Spinal cord (tissue), 10 donors: ENCODE measurements around the gene PARVG. TPM values are rescaled to one million over a fixed set of nuclear protein-coding genes. Genes with fewer than 3 reads are reported as not detected.

Experiments
- DNase-seq, 6 donors: peaks; one replicate each; pipeline versions ENCODE4 v3.0.0 to v3.0.0-alpha.2; 2013 to 2015; ENCODE audit warnings: low spot score in 6 of 6, low read depth in 4 of 6
- H3K27ac ChIP-seq: one replicate; pipeline ENCODE4 v1.5.1; 2013; ENCODE audit warnings: low read depth, low read length, control low read depth
- H3K27me3 ChIP-seq: one replicate; pipeline ENCODE4 v1.6.1; 2013; ENCODE audit warnings: low read length; ENCODE audit not compliant: control insufficient read depth, insufficient read depth
- H3K36me3 ChIP-seq: one replicate; pipeline ENCODE4 v1.6.1; 2013; ENCODE audit warnings: low read length; ENCODE audit not compliant: control insufficient read depth, insufficient read depth
- H3K4me1 ChIP-seq: one replicate; pipeline ENCODE4 v1.6.1; 2013; ENCODE audit warnings: low read length; ENCODE audit not compliant: control insufficient read depth, insufficient read depth
- H3K4me3 ChIP-seq: one replicate; pipeline ENCODE4 v1.5.1; 2013; ENCODE audit warnings: low read depth, low read length, control low read depth
- H3K9me3 ChIP-seq: one replicate; pipeline ENCODE4 v1.6.1; 2013; ENCODE audit warnings: low read length; ENCODE audit not compliant: control insufficient read depth, insufficient read depth
- WGBS: methylation state at CpG from one replicate; pipeline ENCODE4 v1.1.5; 2013; ENCODE audit warnings: missing lambda C conversion rate; ENCODE audit not compliant: insufficient coverage; 5-methylcytosine and 5-hydroxymethylcytosine counted together
- polyA plus RNA-seq, 2 donors: library from polyadenylated mRNA; unstranded; fragments of 120-200 nt; gene quantifications; one replicate each; pipeline ENCODE4 v1.2.1, GENCODE V29; 2013; ENCODE audit not compliant: insufficient read length in 2 of 2
- total RNA-seq, 2 donors: library from RNA; depleted of rRNA in 1 of 2; stranded (reverse); fragments of 120-200 nt in 1 of 2; fragments of >200 nt in 1 of 2; gene quantifications; one replicate each; pipeline versions ENCODE4 v1.2.3 to v1.2.4, GENCODE V29; 2013 to 2014
- donor health status: healthy.

The PARVG gene
- total and polyA plus RNA-seq, 4 donors = 5.8 to 7.3 (median 6.5) TPM

DNA sequence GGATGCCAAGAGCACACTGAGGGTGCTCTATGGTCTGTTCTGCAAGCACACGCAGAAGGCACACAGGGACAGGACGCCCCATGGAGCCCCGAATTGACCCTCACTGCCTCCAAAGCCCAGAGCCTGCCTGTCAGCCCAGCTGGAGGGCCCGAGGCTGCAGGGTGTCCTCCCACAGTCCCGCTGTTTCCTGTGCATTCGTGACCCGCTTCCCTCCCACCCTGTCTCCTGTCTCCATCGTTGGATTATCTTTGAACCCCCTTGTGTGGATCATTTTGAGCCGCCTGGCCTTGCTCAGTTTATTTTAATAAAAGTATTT is 25.6 kb downstream of the PARVG start:
- Histone ChIP-seq H3K4me3 (no peak overlapping the region), H3K4me1 (peaks cover 9% of the 10 kb centered on the region), H3K9me3 (no peaks in the 10 kb centered on the region), H3K36me3 (peaks cover 3% of the 10 kb centered on the region), H3K27me3 (no peaks in the 10 kb centered on the region), H3K27ac (no peak overlapping the region)
- no peak for DNase-seq
- 74% methylated on average over 4 of the region's 9 CpGs for WGBS

DNA sequence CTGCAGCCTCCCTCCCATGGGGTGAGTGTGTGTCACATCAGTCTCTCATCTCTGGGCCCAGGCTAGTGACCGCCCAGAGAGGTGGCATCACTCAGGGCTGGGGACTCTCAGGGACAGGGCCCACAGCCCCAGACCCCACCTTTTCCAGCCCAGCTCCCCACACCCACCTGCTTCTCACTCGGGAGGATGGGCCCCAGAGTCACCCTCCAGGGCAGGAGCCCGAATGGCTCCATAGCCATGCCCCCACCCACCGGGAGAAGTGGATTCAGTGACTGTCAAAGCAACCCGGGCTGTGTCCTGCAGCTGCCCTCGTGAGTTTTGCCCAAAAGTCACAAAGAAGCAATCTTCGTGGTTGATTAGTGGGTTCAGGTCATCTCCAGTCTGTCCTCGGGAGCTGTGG is 26.0 kb downstream of the PARVG start:
- peaks cover 5% of the 10 kb centered on the region for H3K4me1 ChIP-seq
- H3K9me3 ChIP-seq = no peaks in the 10 kb centered on the region
- H3K27me3 ChIP-seq = no peaks in the 10 kb centered on the region
- H3K27ac ChIP-seq = no peak overlapping the region
- peaks cover 3% of the 10 kb centered on the region for H3K36me3 ChIP-seq
- WGBS = 66% methylated on average over 8 of the region's 8 CpGs
- no peak overlapping the region for H3K4me3 ChIP-seq
- no peak for DNase-seq

DNA sequence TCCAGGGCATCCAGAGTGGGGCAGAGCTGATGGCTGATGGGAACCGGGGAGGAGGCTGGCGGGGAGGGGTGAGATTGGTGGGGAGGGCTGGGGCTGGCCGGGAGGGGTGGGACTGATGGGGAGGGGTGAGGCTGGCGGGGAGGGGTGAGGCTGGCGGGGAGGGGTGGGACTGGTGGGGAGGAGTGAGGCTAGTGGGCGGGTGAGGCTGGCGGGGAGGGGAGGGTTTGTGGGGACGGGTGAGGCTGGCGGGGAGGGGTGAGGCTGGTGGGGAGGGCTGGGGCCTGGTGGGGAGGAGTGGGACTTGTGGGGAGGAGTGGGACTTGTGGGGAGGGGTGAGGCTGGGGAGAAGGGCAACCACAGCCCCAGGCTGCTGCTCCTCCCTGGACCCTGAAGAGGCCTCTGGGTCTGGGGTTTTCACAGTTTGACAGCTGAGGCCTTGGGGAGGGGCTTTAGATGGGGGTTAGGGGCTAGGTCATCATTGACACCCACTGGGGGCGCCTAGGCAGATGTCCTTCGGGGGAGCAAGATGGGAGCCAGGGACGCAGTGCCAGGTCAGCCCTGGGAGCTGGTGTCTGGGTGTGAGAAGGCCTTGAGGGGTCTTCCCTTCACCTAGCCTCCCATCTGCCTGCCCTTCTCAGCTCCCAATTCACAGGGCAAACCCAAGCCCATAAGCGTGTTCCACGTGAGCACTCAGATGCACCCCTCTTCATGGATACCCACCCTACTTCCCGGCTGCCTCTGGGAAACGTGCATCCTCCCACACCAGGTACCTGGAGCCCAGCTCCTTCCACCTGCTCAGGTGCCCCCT is 26.7 kb downstream of the PARVG start:
- Histone ChIP-seq H3K36me3 (peaks cover 3% of the 10 kb centered on the region), H3K27me3 (no peaks in the 10 kb centered on the region), H3K27ac (no peak overlapping the region), H3K9me3 (no peaks in the 10 kb centered on the region), H3K4me3 (no peak overlapping the region), H3K4me1 (no peaks in the 10 kb centered on the region)
- DNase-seq = no peak
- WGBS = 71% methylated on average over 9 of the region's 16 CpGs

DNA sequence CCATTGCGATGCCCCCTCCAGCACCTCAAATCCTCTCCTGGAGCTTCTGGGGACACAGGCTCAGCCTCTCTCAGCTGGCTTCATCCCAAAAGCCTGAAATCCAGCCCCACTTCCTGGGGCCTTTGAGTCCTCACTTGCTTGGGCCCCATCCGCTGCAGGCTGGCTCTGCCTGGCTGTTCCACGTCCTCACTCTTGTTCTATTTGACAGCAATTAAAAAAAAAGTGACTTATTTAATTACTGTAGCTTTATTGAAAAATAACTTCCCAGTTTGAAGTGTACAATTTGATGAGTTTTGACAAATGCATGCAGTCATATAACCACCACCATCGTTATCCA is 27.2 kb downstream of the PARVG start:
- peaks cover 3% of the 10 kb centered on the region for H3K36me3 ChIP-seq
- WGBS = 93% methylated on average over 1 of the region's 4 CpGs
- H3K9me3 ChIP-seq = no peaks in the 10 kb centered on the region
- no peaks in the 10 kb centered on the region for H3K4me1 ChIP-seq
- H3K27me3 ChIP-seq = no peaks in the 10 kb centered on the region
- H3K27ac ChIP-seq = no peak overlapping the region
- DNase-seq = no peak
- no peak overlapping the region for H3K4me3 ChIP-seq

DNA sequence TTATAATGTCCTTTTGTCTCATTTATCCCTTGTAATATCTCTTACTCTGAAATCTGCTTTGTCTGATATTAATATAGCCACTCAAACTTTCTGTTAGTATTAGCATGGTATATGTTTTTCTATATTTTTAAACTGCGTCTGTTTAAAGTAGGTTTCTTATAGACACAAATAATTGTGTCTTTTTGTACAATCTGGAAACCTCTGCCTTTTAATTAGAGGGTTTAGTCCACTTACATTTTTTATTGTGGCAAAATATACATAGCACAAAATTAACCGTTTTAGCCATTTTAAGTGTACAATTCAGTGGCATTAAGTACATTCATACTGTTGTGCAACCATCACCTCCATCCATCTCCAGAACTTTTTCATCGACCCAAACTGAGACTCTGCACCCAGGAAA is 28.6 kb downstream of the PARVG start:
- no peak overlapping the region for H3K4me3 ChIP-seq
- H3K27ac ChIP-seq = no peak overlapping the region
- H3K9me3 ChIP-seq = no peaks in the 10 kb centered on the region
- no peaks in the 10 kb centered on the region for H3K27me3 ChIP-seq
- WGBS = 94% methylated on average over 2 of the region's 3 CpGs
- H3K36me3 ChIP-seq = peaks cover 3% of the 10 kb centered on the region
- no peaks in the 10 kb centered on the region for H3K4me1 ChIP-seq
- DNase-seq = no peak

DNA sequence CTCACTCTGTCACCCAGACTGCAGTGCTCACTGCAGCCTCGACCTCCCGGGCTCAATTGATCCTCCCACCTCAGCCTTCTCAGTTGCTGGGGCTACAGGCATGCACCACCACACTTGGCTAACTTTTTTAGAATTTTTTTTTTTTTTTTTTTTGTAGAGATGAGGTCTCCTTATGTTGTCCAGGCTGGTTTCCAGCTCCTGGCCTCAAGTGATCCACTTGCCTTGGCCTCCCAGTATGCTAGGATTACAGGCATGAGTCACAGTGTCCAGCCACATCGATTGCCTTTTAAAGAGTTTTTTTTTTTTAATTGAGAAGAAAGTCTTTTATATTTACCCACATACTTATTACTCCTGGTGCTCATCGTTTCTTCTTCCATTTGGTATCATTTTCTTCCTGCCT is 30.0 kb downstream of the PARVG start:
- DNase-seq = no peak
- no peak overlapping the region for H3K4me3 ChIP-seq
- WGBS = 95% methylated on average over 2 of the region's 4 CpGs
- no peaks in the 10 kb centered on the region for H3K4me1 ChIP-seq
- H3K27me3 ChIP-seq = no peaks in the 10 kb centered on the region
- no peak overlapping the region for H3K27ac ChIP-seq
- peaks cover 2% of the 10 kb centered on the region for H3K36me3 ChIP-seq
- H3K9me3 ChIP-seq = no peaks in the 10 kb centered on the region

DNA sequence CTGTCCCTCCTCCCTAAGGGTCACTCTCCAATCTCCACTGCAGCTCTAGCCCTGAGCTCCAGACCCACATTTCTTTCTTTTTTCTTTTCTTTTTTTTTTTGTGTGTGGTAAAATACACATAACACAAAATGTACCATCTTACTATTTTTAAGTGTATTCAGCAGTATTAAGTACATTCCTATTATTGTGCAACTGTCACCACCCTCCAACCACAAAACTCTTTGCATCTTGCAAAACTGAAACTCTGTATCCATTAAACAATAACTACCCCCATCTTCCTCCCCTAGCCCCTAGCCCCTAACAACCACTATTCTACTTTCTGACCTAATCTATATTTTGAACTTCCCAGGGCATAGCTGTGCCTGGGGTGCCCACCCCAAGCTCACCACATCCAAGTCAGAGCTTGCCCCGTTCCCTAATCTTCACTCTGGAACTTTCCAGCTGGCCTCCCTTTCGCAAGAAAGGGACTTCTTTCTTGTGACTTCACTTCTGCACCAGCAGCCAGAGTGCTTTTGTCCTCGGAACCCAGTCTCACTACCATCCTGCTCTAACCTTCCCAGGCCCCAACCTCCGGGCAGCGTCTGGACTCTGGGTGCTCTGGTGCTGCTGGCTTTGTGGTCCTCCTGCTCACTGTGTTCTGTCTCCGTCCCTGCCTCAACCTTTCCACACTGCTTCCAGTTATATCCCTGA is 30.7 kb downstream of the PARVG start:
- H3K4me1 ChIP-seq = no peaks in the 10 kb centered on the region
- no peaks in the 10 kb centered on the region for H3K9me3 ChIP-seq
- no peak overlapping the region for H3K27ac ChIP-seq
- DNase-seq = no peak
- H3K4me3 ChIP-seq = no peak overlapping the region
- no peaks in the 10 kb centered on the region for H3K36me3 ChIP-seq
- 84% methylated on average over 6 of the region's 6 CpGs for WGBS
- no peaks in the 10 kb centered on the region for H3K27me3 ChIP-seq

DNA sequence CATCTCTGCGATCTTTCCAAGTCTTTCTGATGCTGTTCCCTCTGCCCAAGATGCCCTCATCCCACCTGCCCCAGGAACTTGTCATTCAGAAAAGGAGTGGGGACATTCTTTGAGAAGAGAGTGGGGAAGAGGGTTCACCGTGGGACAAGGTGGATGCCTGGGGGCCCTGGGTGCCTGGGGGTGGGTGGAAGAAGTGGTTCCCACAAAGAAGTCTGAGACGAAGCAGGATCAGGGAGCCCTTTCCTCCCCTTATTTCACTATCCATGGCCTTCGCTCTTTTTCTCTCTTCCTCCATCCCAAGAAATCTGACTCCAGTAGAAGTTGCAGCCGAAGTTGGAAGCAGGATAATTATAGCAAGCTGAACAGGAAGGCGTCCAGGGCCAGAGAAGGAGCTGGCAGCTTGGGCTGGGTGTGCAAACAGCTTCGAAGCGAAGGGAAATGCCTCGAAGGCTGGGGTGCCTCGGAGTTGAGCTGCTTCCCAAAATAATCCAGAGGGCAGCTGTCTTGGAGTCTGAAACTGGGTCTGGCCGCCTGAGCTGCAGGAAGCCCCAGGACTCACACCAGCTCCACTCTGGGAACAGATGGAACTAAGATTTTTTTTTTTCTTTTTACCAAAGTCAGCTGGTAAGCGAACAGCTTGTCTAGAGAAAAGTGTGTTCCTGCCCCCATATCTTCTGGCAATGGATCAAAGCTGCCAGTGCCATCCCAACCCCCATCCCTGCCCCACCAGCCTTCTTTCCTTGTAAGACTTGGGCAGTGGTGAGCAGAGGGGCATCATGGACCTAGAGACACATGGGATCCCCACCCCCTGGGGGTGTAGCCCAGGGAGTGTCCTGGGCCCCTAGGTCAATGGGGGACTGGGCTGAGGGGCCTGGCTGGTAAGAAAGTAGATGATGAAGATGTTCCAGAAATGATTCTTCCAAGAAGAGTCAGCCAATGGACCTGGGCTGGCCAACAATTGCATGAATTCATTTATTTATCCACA is 31.5 kb downstream of the PARVG start:
- H3K4me3 ChIP-seq = no peak overlapping the region
- H3K27ac ChIP-seq = no peak overlapping the region
- H3K27me3 ChIP-seq = no peaks in the 10 kb centered on the region
- no peaks in the 10 kb centered on the region for H3K4me1 ChIP-seq
- peak in 1 of 6 donors; percentile 93 for DNase-seq
- WGBS = 53% methylated on average over 7 of the region's 12 CpGs
- no peaks in the 10 kb centered on the region for H3K36me3 ChIP-seq
- H3K9me3 ChIP-seq = no peaks in the 10 kb centered on the region

DNA sequence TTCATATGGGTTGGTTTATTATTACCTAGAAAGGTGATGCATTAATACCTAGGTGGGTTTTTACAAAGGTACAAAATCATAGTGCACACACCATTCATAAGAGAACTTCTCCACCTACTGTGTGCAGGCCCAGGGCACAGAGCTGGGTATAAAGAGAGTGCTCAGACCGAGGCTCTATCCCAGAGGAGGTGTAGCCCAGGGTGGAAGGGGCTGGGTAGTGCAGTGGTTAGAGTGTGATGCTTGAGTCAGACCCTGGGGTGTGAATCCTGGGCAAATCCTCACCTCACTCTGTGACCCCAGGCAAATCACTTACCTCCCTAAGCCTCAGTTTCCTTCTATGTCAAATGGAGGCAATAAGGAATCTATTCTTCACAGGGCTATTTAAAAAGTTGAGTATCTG is 32.2 kb downstream of the PARVG start:
- Histone ChIP-seq H3K4me1 (no peaks in the 10 kb centered on the region), H3K36me3 (no peaks in the 10 kb centered on the region), H3K27me3 (no peaks in the 10 kb centered on the region), H3K4me3 (no peak overlapping the region), H3K27ac (no peak overlapping the region), H3K9me3 (no peaks in the 10 kb centered on the region)
- WGBS = no CpG with 5 or more reads among the region's 1 CpG
- DNase-seq = no peak
